Measurements from ENCODE around the gene PCDH1. TPM values are rescaled to one million over a fixed set of nuclear protein-coding genes. Genes with fewer than 3 reads are reported as not detected.

PCDH1 gene
- total and polyA plus RNA-seq, 2 donors (not counting 3 experiments of a cell fraction or from before 2014, with no cell fraction given) = 113 to 136 TPM

DNA sequence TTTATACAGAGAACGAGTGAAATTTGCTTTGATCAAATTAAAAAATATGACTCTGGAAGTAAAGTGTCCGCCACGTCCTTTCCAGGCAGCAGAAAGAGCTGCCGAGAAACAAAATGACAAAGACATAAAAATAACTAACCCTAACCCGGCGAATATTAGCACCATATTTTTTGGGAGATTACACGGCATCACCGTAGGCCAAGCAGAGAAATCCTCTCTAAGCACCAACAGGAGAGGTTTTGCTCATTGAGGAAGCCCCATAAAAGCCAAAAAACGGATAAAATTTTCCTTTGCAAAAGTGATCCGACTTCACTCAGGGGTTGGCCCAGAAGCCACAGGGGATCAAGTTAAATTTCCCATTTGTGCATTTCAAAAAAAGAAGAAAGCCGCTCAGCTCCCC is 70.9 kb downstream of the PCDH1 start:
- no peaks in the 10 kb centered on the region for H3K9me3 ChIP-seq (replicated peaks; ENCODE audit: control insufficient read depth, insufficient read depth, low read length)
- H2AFZ ChIP-seq (ENCODE audit: low read depth, low read length) = no peak overlapping the region
- DNase-seq (ENCODE audit: low read depth, low spot score) (no peak), FAIRE-seq (no peak)
- intact Hi-C loops (cut with micrococcal nuclease) (loop anchor here (2.0 kb wide), 1 partner anchor 71 kb away; the partner anchor contains the start of gene PCDH1), dilution Hi-C loops (cut with MboI; ENCODE audit: extremely low pct_ligation_motif_present, low sequenced_read_pairs) (no loop called here)
- no peak overlapping the region for H3K9ac ChIP-seq (replicated peaks; ENCODE audit: extremely low read depth, insufficient read depth, low read length)
- H3K27me3 ChIP-seq (ENCODE audit: control insufficient read depth in 2 of 2, insufficient read depth in 2 of 2, low read length in 2 of 2) = peaks cover 0 to 1% of the 10 kb centered on the region in 2 experiments
- H3K9me1 ChIP-seq (replicated peaks; ENCODE audit: control insufficient read depth, extremely low read depth, insufficient read depth, low read length) = no peaks in the 10 kb centered on the region
- H3K36me3 ChIP-seq (ENCODE audit: control insufficient read depth in 2 of 2, extremely low read depth in 1 of 2, insufficient read depth in 2 of 2, low read length in 2 of 2) = no peaks in the 10 kb centered on the region
- no peak overlapping the region for H3K4me3 ChIP-seq (replicated peaks in 1 of 3; ENCODE audit: insufficient read depth in 1 of 3, low read depth in 1 of 3, low read length in 3 of 3)
- H4K20me1 ChIP-seq (replicated peaks; ENCODE audit: control insufficient read depth, extremely low read depth, insufficient read depth, low read length) = no peaks in the 10 kb centered on the region
- H3K4me2 ChIP-seq (ENCODE audit: insufficient read depth, low read length) = no peak overlapping the region
- ChIA-PET CTCF (interaction anchor here (1.1 to 2.8 kb wide), 5 partner anchors 7 to 71 kb away, joined by 3 to 11 read pairs (median 9); partner anchors contain the start of gene PCDH1), POLR2A (no interaction called here)
- TF ChIP-seq EZH2 (IDR thresholded peaks at IDR 0.05; ENCODE audit: borderline replicate concordance, low read depth, low read length, severe bottlenecking) (no peak), POLR2A (IDR thresholded peaks at IDR 0.05; ENCODE audit: low read depth, low read length) (no peak), FOS (IDR thresholded peaks at IDR 0.05; ENCODE audit: borderline replicate concordance, insufficient read depth, low read length) (no peak), GATA2 (IDR thresholded peaks at IDR 0.05; ENCODE audit: insufficient read depth, insufficient read length, low read depth, low read length) (no peak), JUN (IDR thresholded peaks at IDR 0.05; ENCODE audit: borderline replicate concordance, insufficient read depth, insufficient read length, low read depth) (no peak), POLR2AphosphoS5 (IDR thresholded peaks at IDR 0.05; ENCODE audit: insufficient read depth, low read depth, low read length) (no peak), MYC (IDR thresholded peaks at IDR 0.05; ENCODE audit: low read depth, low read length) (no peak)
- TF ChIP-seq, protein P1, sequence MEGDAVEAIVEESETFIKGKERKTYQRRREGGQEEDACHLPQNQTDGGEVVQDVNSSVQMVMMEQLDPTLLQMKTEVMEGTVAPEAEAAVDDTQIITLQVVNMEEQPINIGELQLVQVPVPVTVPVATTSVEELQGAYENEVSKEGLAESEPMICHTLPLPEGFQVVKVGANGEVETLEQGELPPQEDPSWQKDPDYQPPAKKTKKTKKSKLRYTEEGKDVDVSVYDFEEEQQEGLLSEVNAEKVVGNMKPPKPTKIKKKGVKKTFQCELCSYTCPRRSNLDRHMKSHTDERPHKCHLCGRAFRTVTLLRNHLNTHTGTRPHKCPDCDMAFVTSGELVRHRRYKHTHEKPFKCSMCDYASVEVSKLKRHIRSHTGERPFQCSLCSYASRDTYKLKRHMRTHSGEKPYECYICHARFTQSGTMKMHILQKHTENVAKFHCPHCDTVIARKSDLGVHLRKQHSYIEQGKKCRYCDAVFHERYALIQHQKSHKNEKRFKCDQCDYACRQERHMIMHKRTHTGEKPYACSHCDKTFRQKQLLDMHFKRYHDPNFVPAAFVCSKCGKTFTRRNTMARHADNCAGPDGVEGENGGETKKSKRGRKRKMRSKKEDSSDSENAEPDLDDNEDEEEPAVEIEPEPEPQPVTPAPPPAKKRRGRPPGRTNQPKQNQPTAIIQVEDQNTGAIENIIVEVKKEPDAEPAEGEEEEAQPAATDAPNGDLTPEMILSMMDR (IDR thresholded peaks at IDR 0.05; ENCODE audit: extremely low read depth in 1 of 2, insufficient read depth in 1 of 2, low read depth in 1 of 2, low read length in 2 of 2) = no peak
- TF ChIP-seq, protein P2, sequence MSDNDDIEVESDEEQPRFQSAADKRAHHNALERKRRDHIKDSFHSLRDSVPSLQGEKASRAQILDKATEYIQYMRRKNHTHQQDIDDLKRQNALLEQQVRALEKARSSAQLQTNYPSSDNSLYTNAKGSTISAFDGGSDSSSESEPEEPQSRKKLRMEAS (IDR thresholded peaks at IDR 0.05; ENCODE audit: insufficient read depth, insufficient read length) = no peak
- no peaks in the 10 kb centered on the region for H3K79me2 ChIP-seq (ENCODE audit: control insufficient read depth, insufficient read depth, low read length)
- H3K27ac ChIP-seq (ENCODE audit: insufficient read depth, low read depth, low read length) = no peak overlapping the region
- no TSS peak for BruUV-seq (replicated peaks)
- H3K4me1 ChIP-seq (ENCODE audit: control insufficient read depth, extremely low read depth, insufficient read depth, low read length) = peaks cover 25% of the 10 kb centered on the region
